Ascending aorta (tissue), 2 donors: ENCODE measurements around the gene RAB8A. TPM values are rescaled to one million over a fixed set of nuclear protein-coding genes. Genes with fewer than 3 reads are reported as not detected.
"Not testable (repeated sequence)": the region's sequence is repeated elsewhere in the genome, so short reads cannot be mapped to it uniquely, and the experiment has no call there.

Experiments
- DNase-seq, 2 donors: peaks; one replicate each; pipeline ENCODE4 v3.0.0-alpha.2; 2019; ENCODE audit warnings: low spot score in 2 of 2
- H3K27ac ChIP-seq, 2 donors: fragments of 200-600 bp; sonication (generic); one replicate each; pipeline ENCODE4 v1.5.1; 2016 to 2017; ENCODE audit warnings: mild to moderate bottlenecking in 1 of 2
- H3K27me3 ChIP-seq: fragments of 200-600 bp; sonication (generic); one replicate; pipeline ENCODE4 v1.5.1; 2017
- H3K36me3 ChIP-seq, 2 donors: fragments of 200-600 bp; sonication (generic); one replicate each; pipeline ENCODE4 v1.5.1; 2016
- H3K4me1 ChIP-seq, 2 donors: fragments of 200-600 bp; sonication (generic); one replicate each; pipeline ENCODE4 v1.5.1; 2016 to 2017; ENCODE audit warnings: mild to moderate bottlenecking in 1 of 2
- H3K4me3 ChIP-seq, 2 donors: fragments of 200-600 bp; sonication (generic); one replicate each; pipeline ENCODE4 v1.5.1; 2016 to 2017; ENCODE audit warnings: mild to moderate bottlenecking in 1 of 2
- H3K9me3 ChIP-seq, 2 donors: fragments of 200-600 bp; sonication (generic); one replicate each; pipeline ENCODE4 v1.5.1; 2016
- CTCF ChIP-seq, 3 experiments: fragments of 200-600 bp in 2 of 3; fragments of 450-650 bp in 1 of 3; sonication (generic) in 2 of 3; IDR thresholded peaks; one replicate each; pipeline ENCODE4 v1.5.1; 2016 to 2019; ENCODE audit warnings: antibody characterized with exemption in 3 of 3, mild to moderate bottlenecking in 1 of 3, moderate library complexity in 1 of 3
- intact Hi-C: fragments of 100-400 bp; cut with DNase I; formaldehyde crosslinking; loops from one replicate; pipeline ENCODE4 v1.15.1; 2023
- total RNA-seq: library from RNA; depleted of rRNA; stranded (reverse); fragments of >200 nt; gene quantifications from one replicate; pipeline ENCODE4 v1.1.0, GENCODE V29; 2016

The RAB8A gene
- total RNA-seq, 1 donor from 2014 or later: 35.1 TPM

DNA sequence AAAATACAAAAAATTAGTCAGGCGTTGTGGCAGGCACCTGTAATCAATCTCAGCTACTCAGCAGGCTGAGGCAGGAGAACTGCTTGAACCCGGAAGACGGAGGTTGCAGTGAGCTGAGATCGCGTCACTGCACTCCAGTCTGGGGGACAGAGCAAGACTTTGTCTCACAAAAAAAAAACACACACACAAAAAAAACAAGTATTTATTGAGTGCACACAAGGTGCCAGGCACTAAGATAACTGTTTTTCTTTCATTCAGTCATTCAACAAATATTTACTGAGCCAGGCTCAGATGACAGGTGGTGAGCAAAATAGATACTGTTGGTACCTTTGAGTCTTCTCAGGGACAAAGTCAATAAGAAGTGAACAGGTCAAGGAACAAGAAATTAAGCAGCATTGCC, 55.4 kb downstream of the RAB8A start:
- Histone ChIP-seq H3K4me3 (no peak overlapping the region), H3K9me3 (no peaks in the 10 kb centered on the region), H3K27me3 (no peaks in the 10 kb centered on the region), H3K4me1 (no peaks in the 10 kb centered on the region), H3K27ac (no peak overlapping the region), H3K36me3 (no peaks in the 10 kb centered on the region)
- TF ChIP-seq CTCF (IDR thresholded peaks at IDR 0.05): no peak
- intact Hi-C loops: no loop called here
- DNase-seq: no peak

GRCh38 chr19:16168465-16169081, 56.9 kb downstream of the RAB8A start:
- TF ChIP-seq CTCF (IDR thresholded peaks at IDR 0.05): no peak
- DNase-seq: no peak
- no peak overlapping the region for H3K27ac ChIP-seq
- no peaks in the 10 kb centered on the region for H3K36me3 ChIP-seq
- no peaks in the 10 kb centered on the region for H3K4me1 ChIP-seq
- H3K9me3 ChIP-seq: no peaks in the 10 kb centered on the region
- intact Hi-C loops: no loop called here
- H3K4me3 ChIP-seq: no peak overlapping the region
- H3K27me3 ChIP-seq: no peaks in the 10 kb centered on the region

- peaks cover 0 to 2% of the 10 kb centered on the region in 2 donors for H3K9me3 ChIP-seq
- H3K4me1 ChIP-seq: no peaks in the 10 kb centered on the region
- H3K27me3 ChIP-seq: no peaks in the 10 kb centered on the region
- intact Hi-C loops: no loop called here
- no peak overlapping the region for H3K27ac ChIP-seq
- H3K4me3 ChIP-seq: no peak overlapping the region
- no peaks in the 10 kb centered on the region for H3K36me3 ChIP-seq
- TF ChIP-seq CTCF (IDR thresholded peaks at IDR 0.05): no peak
- no peak for DNase-seq
These were observed 58.4 kb downstream of the RAB8A start for GRCh38 chr19:16170134-16170533.

- no peak for TF ChIP-seq CTCF (IDR thresholded peaks at IDR 0.05)
- Histone ChIP-seq H3K27me3 (no peaks in the 10 kb centered on the region), H3K4me3 (no peak overlapping the region), H3K36me3 (no peaks in the 10 kb centered on the region), H3K27ac (no peak overlapping the region), H3K4me1 (no peaks in the 10 kb centered on the region), H3K9me3 (peaks cover 0 to 10% of the 10 kb centered on the region in 2 donors)
- no peak for DNase-seq
- intact Hi-C loops: loop anchor here (2.0 kb wide), 1 partner anchor 543 kb away; no protein-coding TSS in a partner anchor
These were observed 64.3 kb downstream of the RAB8A start for GRCh38 chr19:16175954-16176353.

DNA sequence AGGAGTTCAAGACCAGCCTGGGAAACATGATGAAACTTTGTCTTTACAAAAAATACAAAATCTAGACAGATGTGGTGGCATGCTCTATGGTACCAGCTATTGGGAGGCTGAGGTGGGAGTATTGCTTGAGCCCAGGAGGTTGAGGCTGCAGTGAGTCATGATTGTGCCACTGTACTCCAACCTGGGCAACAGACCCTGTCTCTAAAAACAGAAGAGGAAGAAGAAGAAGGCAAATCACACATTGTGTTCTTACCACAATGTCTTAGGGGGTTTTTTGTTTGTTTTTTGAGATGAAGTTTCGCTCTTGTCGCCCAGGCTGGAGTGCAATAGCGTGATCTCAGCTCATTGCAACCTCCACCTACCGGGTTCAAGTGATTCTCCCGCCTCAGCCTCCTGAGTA, 67.2 kb downstream of the RAB8A start:
- H3K36me3 ChIP-seq, H3K27me3 ChIP-seq, H3K27ac ChIP-seq, H3K4me1 ChIP-seq, DNase-seq, H3K4me3 ChIP-seq, intact Hi-C loops: not testable (repeated sequence)
- H3K9me3 ChIP-seq: peaks cover 0 to 10% of the 10 kb centered on the region in 2 donors

- H3K9me3 ChIP-seq: peaks cover 0 to 3% of the 10 kb centered on the region in 2 donors
- H3K4me3 ChIP-seq: no peak overlapping the region
- no peak for TF ChIP-seq CTCF (IDR thresholded peaks at IDR 0.05)
- no peaks in the 10 kb centered on the region for H3K36me3 ChIP-seq
- intact Hi-C loops: loop anchor here (10.0 kb wide), 1 partner anchor 346 kb away; no protein-coding TSS in a partner anchor
- H3K27ac ChIP-seq: no peak overlapping the region
- no peaks in the 10 kb centered on the region for H3K27me3 ChIP-seq
- no peak for DNase-seq
- peaks cover 0 to 4% of the 10 kb centered on the region in 2 donors for H3K4me1 ChIP-seq
These were observed 68.9 kb downstream of the RAB8A start for GRCh38 chr19:16180611-16181010.

Other genes starting within 250 kb of the RAB8A start
- gene CYP4F2, start 213.8 kb upstream of the RAB8A start, total RNA-seq: 83.0 TPM
- 0.75 TPM for gene CYP4F11, start 177.4 kb upstream of the RAB8A start, total RNA-seq
- not detected for gene OR10H4, start 162.9 kb upstream of the RAB8A start, total RNA-seq
- gene TPM4, start 35.4 kb upstream of the RAB8A start, total RNA-seq: 619 TPM
- not detected for gene HSH2D, start 31.8 kb downstream of the RAB8A start, total RNA-seq
- gene CIB3, start 61.6 kb downstream of the RAB8A start, total RNA-seq: not detected
- 74.4 TPM for gene FAM32A, start 73.5 kb downstream of the RAB8A start, total RNA-seq
- gene AP1M1, start 86.0 kb downstream of the RAB8A start, total RNA-seq: 162 TPM
- gene KLF2, start 212.9 kb downstream of the RAB8A start, total RNA-seq: 281 TPM